ENCODE data around the gene SARDH. TPM values are rescaled to one million over a fixed set of nuclear protein-coding genes. Genes with fewer than 3 reads are reported as not detected.

Gene SARDH
- total and polyA plus RNA-seq, 11 donors = 0.19 to 1.7 (median 0.69) TPM

- Histone ChIP-seq H3K27ac (no peak overlapping the region), H3K36me3 (no peaks in the 10 kb centered on the region), H3K4me1 (peaks cover 0 to 19% (median 5%) of the 10 kb centered on the region in 12 donors), H3K9me3 (no peaks in the 10 kb centered on the region), H3K27me3 (peaks cover 0 to 7% (median 0%) of the 10 kb centered on the region in 9 donors), H3K4me3 (no peak overlapping the region)
- TF ChIP-seq POLR2A (IDR thresholded peaks at IDR 0.05) (no peak), CTCF (IDR thresholded peaks at IDR 0.05) (no peak)
- no peak for DNase-seq
- 51 to 59% (median 54%) methylated on average over 10 of the region's 10 CpGs for WGBS, 4 donors
- no peak for ATAC-seq
- intact Hi-C loops (cut with DNase I) = no loop called here
These were observed 2.8 kb downstream of the SARDH start for GRCh38 chr9:133735415-133735775.

DNA sequence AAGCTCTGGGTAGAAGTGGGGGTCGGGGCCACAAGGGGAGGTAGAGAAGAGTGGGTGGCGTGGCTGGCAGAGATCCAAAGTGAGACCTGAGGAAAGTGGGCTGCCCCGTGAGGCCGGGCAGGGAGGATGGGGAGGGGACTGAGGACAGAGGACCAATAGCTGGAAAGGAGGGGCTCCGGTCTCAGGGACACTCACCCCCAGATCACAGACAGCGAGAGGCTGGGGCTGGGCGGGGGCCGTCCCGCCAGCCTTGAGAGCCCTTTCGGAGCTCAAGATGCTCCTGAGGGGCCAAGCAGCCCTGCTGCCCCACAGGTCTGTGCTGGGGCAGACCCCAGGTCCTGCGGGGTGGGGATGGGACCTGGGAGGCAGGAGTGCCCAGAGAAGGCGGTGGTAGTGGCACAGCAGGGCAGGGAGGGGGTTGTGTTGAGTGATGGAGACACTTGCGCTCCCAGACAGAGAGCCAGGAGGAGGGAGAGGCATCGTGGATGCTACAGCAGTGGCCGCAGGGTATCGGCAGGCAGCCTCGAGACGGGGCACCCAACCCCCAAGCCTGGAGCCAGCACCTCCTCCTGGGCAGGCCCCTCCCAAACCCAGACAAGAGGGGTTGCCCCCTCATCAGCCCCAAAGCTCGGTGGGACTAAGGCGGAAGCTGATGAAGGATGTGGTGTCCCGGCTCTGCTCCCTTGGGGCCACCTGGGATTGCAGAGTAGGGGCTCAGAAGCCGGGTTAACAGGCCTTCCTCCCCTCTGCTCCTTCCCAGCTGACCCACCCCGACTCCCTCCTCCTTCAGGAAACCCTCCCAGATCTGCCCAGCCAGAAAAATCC is 3.4 kb downstream of the SARDH start:
- 59 to 65% (median 62%) methylated on average over 21 to 23 of the region's 23 CpGs for WGBS, 4 donors
- Histone ChIP-seq H3K36me3 (no peaks in the 10 kb centered on the region), H3K4me3 (no peak overlapping the region), H3K4me1 (peaks cover 0 to 19% (median 5%) of the 10 kb centered on the region in 12 donors), H3K9me3 (no peaks in the 10 kb centered on the region), H3K27me3 (peaks cover 0 to 7% (median 0%) of the 10 kb centered on the region in 9 donors), H3K27ac (no peak overlapping the region)
- no peak for TF ChIP-seq POLR2A (IDR thresholded peaks at IDR 0.05)
- no peak for TF ChIP-seq CTCF (IDR thresholded peaks at IDR 0.05)
- no peak for ATAC-seq
- intact Hi-C loops (cut with DNase I) = no loop called here
- no peak for DNase-seq

- no peak for TF ChIP-seq POLR2A (IDR thresholded peaks at IDR 0.05)
- TF ChIP-seq CTCF (IDR thresholded peaks at IDR 0.05) = no peak
- DNase-seq = no peak
- Histone ChIP-seq H3K36me3 (no peaks in the 10 kb centered on the region), H3K27ac (no peak overlapping the region), H3K4me3 (no peak overlapping the region), H3K27me3 (peaks cover 0 to 7% (median 0%) of the 10 kb centered on the region in 9 donors), H3K9me3 (no peaks in the 10 kb centered on the region), H3K4me1 (peaks cover 0 to 19% (median 5%) of the 10 kb centered on the region in 12 donors)
- no peak for ATAC-seq
- intact Hi-C loops (cut with DNase I) = no loop called here
- WGBS, 4 donors = 81 to 88% (median 84%) methylated on average over 10 to 21 of the region's 21 CpGs
These were observed 4.2 kb downstream of the SARDH start for GRCh38 chr9:133733796-133734533.

DNA sequence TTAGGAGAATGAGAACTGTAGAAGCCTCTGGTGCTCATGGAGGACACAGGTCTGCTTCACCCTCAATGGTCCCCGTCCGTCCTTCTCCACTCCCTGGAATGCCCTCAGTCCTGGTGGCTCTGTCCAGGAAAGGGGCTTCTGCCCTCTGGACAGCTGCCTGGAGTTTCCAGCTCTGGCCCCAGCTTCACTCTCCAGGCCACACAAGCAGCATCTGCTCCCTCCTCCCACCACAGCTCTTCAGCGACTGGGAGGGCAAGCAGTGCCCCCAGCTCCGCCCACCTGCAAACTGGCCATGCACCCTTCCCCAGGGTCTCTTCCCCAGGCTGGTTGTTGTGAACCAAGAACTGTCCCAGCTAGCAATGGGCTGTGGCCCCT is 4.7 kb downstream of the SARDH start:
- no peaks in the 10 kb centered on the region for H3K36me3 ChIP-seq
- no peaks in the 10 kb centered on the region for H3K9me3 ChIP-seq
- H3K27me3 ChIP-seq = peaks cover 0 to 7% (median 0%) of the 10 kb centered on the region in 9 donors
- intact Hi-C loops (cut with DNase I) = no loop called here
- no peak for ATAC-seq
- H3K4me3 ChIP-seq = no peak overlapping the region
- DNase-seq = no peak
- no peak for TF ChIP-seq POLR2A (IDR thresholded peaks at IDR 0.05)
- no peak for TF ChIP-seq CTCF (IDR thresholded peaks at IDR 0.05)
- H3K4me1 ChIP-seq = peaks cover 0 to 15% (median 3%) of the 10 kb centered on the region in 12 donors
- H3K27ac ChIP-seq = no peak overlapping the region
- 69 to 85% (median 77%) methylated on average over 4 of the region's 4 CpGs for WGBS, 4 donors

Measured in heart left ventricle (tissue), 16 donors.